Lower lobe of right lung (tissue), 2 donors: ENCODE measurements around the gene SLC25A29. TPM values are rescaled to one million over a fixed set of nuclear protein-coding genes. Genes with fewer than 3 reads are reported as not detected.

Source experiments
- ATAC-seq, 2 donors: fragments of 200-7000 bp; cut with Tn5 transposase; one replicate each; pipeline ENCODE4 v1.9.1; 2020 to 2022; ENCODE audit warnings: mild to moderate bottlenecking in 2 of 2, moderate library complexity in 2 of 2
- DNase-seq: peaks from one replicate; pipeline ENCODE4 v3.0.0-alpha.2; 2020
- H3K27ac ChIP-seq: fragments of 200-600 bp; one replicate; pipeline ENCODE4 v1.8.0; 2022
- H3K27me3 ChIP-seq: fragments of 200-600 bp; one replicate; pipeline ENCODE4 v1.8.0; 2022; ENCODE audit warnings: low read depth
- H3K36me3 ChIP-seq: fragments of 200-600 bp; one replicate; pipeline ENCODE4 v1.8.0; 2022; ENCODE audit warnings: mild to moderate bottlenecking
- H3K4me1 ChIP-seq: fragments of 200-600 bp; one replicate; pipeline ENCODE4 v1.8.0; 2022
- H3K4me3 ChIP-seq: fragments of 200-600 bp; one replicate; pipeline ENCODE4 v1.8.0; 2022; ENCODE audit warnings: mild to moderate bottlenecking
- H3K9me3 ChIP-seq: fragments of 200-600 bp; one replicate; pipeline ENCODE4 v1.8.0; 2022
- CTCF ChIP-seq: fragments of 200-600 bp; IDR thresholded peaks from one replicate; pipeline ENCODE4 v1.8.0; 2022; ENCODE audit warnings: antibody characterized with exemption, mild to moderate bottlenecking
- intact Hi-C: fragments of 100-400 bp; cut with DNase I; formaldehyde crosslinking; loops from one replicate; pipeline ENCODE4 v1.11.0; 2022
- total RNA-seq: library from RNA; stranded (reverse); fragmentation: NEBNext Ultra II Directional; extraction: Animal tissue kit (Norgen Biotek cat#: 25700); gene quantifications from one replicate; pipeline ENCODE4 v1.2.1, GENCODE V29; 2021
- donor health status: DM: no; HTN: yes; CAD: no; lungs with severe emphysema.

The SLC25A29 gene
- total RNA-seq, 1 donor from 2014 or later, result 76.0 TPM

GRCh38 chr14:100281286-100282082 is 24.8 kb downstream of the SLC25A29 start:
- peaks cover 19% of the 10 kb centered on the region for H3K36me3 ChIP-seq
- peaks cover 66% of the 10 kb centered on the region for H3K4me1 ChIP-seq
- H3K9me3 ChIP-seq, result no peaks in the 10 kb centered on the region
- DNase-seq (peak; percentile 71), ATAC-seq (peak; percentile 48 to 51)
- no peak overlapping the region for H3K4me3 ChIP-seq
- H3K27ac ChIP-seq, result peak overlapping the region; percentile 40
- TF ChIP-seq CTCF, result no peak
- intact Hi-C loops, result no loop called here
- H3K27me3 ChIP-seq, result no peaks in the 10 kb centered on the region

DNA sequence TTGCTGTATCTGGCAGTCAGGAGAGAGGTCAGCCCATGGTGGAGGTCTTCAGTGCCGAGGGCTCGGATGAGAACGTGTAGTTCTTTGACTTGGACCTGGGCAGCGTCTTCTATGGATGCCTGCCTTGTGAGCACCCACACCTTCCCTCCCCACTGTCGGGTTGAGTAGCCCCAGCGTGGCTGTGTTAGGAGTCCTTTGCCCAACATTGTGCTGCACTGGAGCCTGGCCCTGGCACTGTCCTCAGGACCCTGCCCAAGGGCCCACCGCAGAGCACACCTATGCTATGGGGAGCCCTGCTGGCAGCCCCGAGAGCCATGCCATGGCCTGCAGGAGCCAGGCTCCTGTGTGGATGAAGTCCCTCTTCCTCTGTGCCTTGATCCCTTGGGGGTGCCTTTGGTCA is 26.7 kb downstream of the SLC25A29 start:
- H3K27ac ChIP-seq, result peak overlapping the region; percentile 2
- ATAC-seq (no peak), DNase-seq (no peak)
- peaks cover 71% of the 10 kb centered on the region for H3K4me1 ChIP-seq
- H3K4me3 ChIP-seq, result no peak overlapping the region
- intact Hi-C loops, result no loop called here
- H3K9me3 ChIP-seq, result no peaks in the 10 kb centered on the region
- no peak for TF ChIP-seq CTCF
- H3K27me3 ChIP-seq, result no peaks in the 10 kb centered on the region
- H3K36me3 ChIP-seq, result peaks cover 22% of the 10 kb centered on the region

DNA sequence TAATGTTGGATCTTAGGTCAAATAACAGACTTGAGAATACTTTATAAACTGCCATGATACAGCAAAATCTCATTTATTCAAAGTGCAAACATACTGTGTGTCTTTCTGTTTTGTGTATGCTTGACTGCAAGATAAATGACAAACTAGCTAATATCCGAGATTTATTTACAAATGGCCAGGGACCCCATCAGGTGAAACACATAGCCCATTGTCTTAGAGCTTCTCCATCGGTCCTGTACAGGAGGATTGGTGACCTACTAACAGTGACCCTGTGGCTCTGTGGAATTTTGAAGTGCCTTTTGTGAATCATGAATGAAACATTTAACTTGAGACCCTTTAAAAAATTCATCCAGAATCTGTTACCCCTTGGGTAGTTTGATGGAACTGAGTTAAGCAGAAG is 27.1 kb downstream of the SLC25A29 start:
- Histone ChIP-seq H3K4me3 (no peak overlapping the region), H3K9me3 (no peaks in the 10 kb centered on the region), H3K4me1 (peaks cover 68% of the 10 kb centered on the region), H3K27ac (peak overlapping the region; percentile 2), H3K27me3 (no peaks in the 10 kb centered on the region), H3K36me3 (peaks cover 27% of the 10 kb centered on the region)
- no peak for ATAC-seq
- no peak for TF ChIP-seq CTCF
- no peak for DNase-seq
- intact Hi-C loops, result no loop called here

- Histone ChIP-seq H3K4me3 (no peak overlapping the region), H3K4me1 (peaks cover 66% of the 10 kb centered on the region), H3K27ac (peak overlapping the region; percentile 2), H3K36me3 (peaks cover 27% of the 10 kb centered on the region), H3K9me3 (no peaks in the 10 kb centered on the region), H3K27me3 (no peaks in the 10 kb centered on the region)
- intact Hi-C loops, result no loop called here
- ATAC-seq (peak; percentile 66 to 72), DNase-seq (peak; percentile 70)
- TF ChIP-seq CTCF, result peak; percentile 16
Observed at GRCh38 chr14:100278702-100279101, 27.5 kb downstream of the SLC25A29 start.

GRCh38 chr14:100275214-100275613 is 31.0 kb downstream of the SLC25A29 start:
- ATAC-seq (no peak), DNase-seq (no peak)
- Histone ChIP-seq H3K9me3 (no peaks in the 10 kb centered on the region), H3K4me3 (no peak overlapping the region), H3K4me1 (peaks cover 53% of the 10 kb centered on the region), H3K27ac (no peak overlapping the region), H3K36me3 (peaks cover 22% of the 10 kb centered on the region), H3K27me3 (no peaks in the 10 kb centered on the region)
- intact Hi-C loops, result no loop called here
- TF ChIP-seq CTCF, result no peak
